Measurements from ENCODE around the gene COG2. TPM values are rescaled to one million over a fixed set of nuclear protein-coding genes. Genes with fewer than 3 reads are reported as not detected.

COG2 gene
- total RNA-seq, 2 donors from 2014 or later, result 20.6 to 22.7 TPM

DNA sequence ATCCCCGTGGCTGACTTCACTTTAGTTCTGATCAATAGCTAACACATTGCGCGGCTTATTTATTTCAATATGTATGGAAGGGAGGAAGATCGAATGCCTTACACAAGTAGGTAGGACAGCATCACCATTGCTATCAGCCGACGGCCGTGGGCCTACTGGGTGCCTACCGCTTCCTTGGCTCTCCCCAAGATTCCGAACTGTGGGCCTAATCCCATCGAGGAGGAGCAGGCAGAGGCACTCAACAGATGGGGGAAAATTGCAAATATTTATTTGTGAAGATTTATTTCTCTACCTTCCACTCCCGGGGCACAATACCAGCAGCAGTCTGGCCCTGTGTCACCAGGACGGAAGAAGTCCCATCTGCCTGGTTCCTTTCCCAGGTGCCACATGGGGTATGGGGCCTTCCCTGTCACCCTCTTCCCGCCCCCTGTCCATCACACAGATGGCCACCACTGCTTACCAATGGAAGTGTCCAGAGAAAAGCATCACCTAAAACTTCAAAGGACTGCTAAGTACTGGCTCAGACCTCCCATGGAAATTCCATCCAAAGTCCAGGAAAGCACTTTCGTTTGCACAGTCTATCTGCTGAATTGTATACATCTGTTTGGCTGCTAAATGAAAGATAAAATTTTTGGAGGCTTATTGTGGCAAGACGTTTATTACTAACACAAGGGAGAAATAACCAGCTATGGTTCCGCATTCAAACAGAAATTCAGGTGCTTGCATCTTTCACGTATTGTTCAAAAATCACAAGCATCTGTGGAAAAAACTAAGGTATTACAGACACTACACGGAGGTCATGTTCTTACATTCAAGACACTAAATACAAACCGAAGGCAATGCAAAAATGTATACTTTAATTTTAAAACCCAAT is 59.9 kb downstream of the COG2 start:
- DNase-seq, result no peak
- no peak for ATAC-seq
- Mint-ChIP-seq H3K27ac (no peak overlapping the region), H3K36me3 (ENCODE audit: low read depth) (peaks cover 2% of the 10 kb centered on the region), H3K4me3 (no peak overlapping the region), H3K27me3 (peaks cover 20% of the 10 kb centered on the region), H3K4me1 (peaks cover 9% of the 10 kb centered on the region)
- no peaks in the 10 kb centered on the region for H3K9me3 ChIP-seq (ENCODE audit: control insufficient read depth, low read length, poor library complexity, severe bottlenecking)

DNA sequence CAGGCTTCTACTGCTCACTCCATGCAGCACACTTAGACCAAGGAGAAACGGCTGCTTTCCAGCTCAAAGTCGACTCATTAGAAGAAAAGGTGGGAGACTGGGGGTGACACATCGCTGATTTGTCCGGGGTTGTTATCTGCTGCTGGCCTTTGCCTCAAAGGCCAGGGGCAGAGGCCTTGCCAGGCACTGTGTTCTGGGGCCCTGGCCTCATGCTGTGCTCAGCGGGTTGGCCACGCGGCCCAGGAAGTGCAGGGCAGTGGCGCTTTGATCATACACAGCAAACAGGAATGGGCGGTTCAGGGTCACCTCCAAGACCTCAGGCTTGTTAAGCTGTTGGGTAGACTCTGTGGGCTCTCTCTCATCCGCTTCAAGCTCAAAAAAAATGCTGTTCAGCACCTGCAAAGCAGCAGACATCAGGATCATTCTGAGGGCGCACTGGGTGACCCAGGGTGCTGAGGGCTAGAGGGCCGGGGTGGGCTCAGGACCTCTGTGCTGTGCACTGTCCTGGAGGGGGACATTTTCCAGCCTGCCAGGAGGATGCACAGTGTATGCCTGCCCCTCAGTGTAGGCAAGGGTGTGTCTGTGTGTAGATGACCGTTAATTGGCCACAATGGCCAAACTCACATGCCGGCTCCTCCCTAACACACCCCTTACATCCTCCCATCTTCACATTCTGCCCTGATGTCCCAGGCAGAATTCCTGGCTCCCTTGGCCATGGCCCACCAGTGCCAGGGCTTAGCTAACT is 60.8 kb downstream of the COG2 start:
- peaks cover 4% of the 10 kb centered on the region for H3K36me3 Mint-ChIP-seq (ENCODE audit: low read depth)
- no peak overlapping the region for H3K27ac Mint-ChIP-seq
- no peak for DNase-seq
- peaks cover 26% of the 10 kb centered on the region for H3K27me3 Mint-ChIP-seq
- no peak for ATAC-seq
- H3K4me1 Mint-ChIP-seq, result peaks cover 13% of the 10 kb centered on the region
- H3K4me3 Mint-ChIP-seq, result peak overlapping the region; percentile 52
- no peaks in the 10 kb centered on the region for H3K9me3 ChIP-seq (ENCODE audit: control insufficient read depth, low read length, poor library complexity, severe bottlenecking)

DNA sequence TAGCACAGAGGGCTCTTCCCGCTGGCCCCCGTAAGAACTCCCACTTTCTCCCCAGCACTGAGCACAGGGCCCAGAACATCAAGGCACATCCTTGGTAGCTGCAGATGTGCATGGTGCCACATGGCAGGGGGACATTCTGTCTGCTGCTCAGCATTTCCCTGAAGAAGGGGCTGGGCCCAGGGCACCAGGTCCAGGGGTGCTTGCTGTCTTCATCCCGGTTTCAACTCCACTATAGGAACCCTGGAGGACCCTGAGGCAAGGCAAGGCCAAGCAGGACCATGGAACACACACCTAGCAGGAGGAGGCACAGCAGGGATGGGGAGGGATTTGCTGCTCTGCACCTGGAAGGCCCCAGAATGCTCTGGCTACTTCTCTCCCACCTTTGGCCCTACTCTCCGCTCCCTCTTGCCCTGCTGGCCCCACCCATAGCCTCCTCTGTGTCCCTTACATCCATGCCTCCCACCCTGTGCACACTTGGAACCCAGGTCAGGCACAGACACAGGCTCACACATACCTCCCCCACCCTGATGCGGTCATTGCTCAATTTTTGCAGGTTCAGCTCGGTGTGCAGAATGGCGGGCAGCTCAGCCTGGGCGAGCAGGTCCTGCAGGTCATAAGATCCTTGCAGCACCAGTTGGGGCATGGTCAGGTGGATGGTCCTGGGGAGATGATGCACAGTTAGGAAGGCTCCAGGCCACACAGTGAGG is 61.6 kb downstream of the COG2 start:
- Mint-ChIP-seq H3K36me3 (ENCODE audit: low read depth) (peaks cover 5% of the 10 kb centered on the region), H3K27me3 (peaks cover 33% of the 10 kb centered on the region), H3K4me1 (peaks cover 13% of the 10 kb centered on the region), H3K27ac (no peak overlapping the region), H3K4me3 (peak overlapping the region; percentile 52)
- H3K9me3 ChIP-seq (ENCODE audit: control insufficient read depth, low read length, poor library complexity, severe bottlenecking), result no peaks in the 10 kb centered on the region
- ATAC-seq, result no peak
- DNase-seq, result no peak

DNA sequence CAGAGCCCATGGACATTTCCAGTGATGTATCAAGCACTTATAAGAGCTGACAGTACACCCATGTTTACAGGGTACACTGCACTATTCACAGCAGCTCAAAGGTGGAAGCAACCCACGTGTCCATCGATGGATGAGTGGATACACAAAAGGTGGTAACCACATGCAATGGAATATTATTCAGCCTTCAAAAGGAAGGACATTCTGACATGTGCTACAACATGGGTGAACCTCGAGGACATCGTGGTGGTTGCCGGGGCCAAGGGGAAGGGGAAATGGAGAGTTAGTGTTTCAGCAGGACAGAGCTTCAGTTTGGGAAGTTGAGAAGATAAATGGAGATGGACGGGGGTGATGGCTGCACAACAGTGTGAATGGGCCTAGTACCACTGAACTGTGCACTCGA is 62.5 kb downstream of the COG2 start:
- Mint-ChIP-seq H3K27ac (no peak overlapping the region), H3K4me3 (no peak overlapping the region), H3K27me3 (peaks cover 31% of the 10 kb centered on the region), H3K36me3 (ENCODE audit: low read depth) (peaks cover 7% of the 10 kb centered on the region), H3K4me1 (peaks cover 9% of the 10 kb centered on the region)
- ATAC-seq (no peak), DNase-seq (no peak)
- no peaks in the 10 kb centered on the region for H3K9me3 ChIP-seq (ENCODE audit: control insufficient read depth, low read length, poor library complexity, severe bottlenecking)

DNA sequence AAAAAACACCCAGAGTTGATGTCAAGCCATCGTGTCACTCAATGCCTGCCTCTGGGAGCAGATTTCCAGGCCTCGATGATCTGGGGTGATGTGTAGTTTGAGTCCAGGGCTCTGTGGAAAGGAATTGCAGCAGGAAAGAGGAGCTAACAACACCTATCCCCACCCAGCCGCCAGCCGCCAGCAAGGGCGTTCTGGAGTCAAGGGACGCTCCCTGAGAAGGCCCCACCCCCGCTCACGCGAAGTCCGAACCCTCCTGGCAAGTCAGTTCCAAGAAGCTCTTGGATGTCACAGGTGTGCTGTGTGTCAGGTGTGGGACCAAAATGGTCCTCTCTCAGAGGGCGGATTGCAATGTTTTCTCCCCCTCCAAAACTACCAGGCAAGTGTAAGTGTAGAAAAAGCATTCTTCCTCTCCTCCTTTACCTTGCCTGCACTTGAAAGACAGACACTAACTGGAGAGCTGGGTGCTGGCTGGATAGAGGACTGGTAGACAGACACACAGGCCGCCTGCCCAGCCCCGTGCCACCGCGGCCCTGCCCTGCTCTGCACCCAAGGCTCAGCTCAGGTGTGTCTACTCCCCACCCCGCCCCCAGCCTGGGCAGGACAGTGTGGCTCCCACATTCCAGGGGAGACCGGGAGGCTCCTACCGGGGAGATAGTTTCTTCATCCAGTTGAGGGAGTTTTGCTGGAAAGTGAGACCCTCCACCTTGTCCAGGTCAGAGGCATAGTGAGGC is 63.2 kb downstream of the COG2 start:
- Mint-ChIP-seq H3K36me3 (ENCODE audit: low read depth) (peaks cover 7% of the 10 kb centered on the region), H3K4me1 (peaks cover 6% of the 10 kb centered on the region), H3K27ac (no peak overlapping the region), H3K4me3 (no peak overlapping the region), H3K27me3 (peaks cover 29% of the 10 kb centered on the region)
- no peak for DNase-seq
- no peak for ATAC-seq
- H3K9me3 ChIP-seq (ENCODE audit: control insufficient read depth, low read length, poor library complexity, severe bottlenecking), result no peaks in the 10 kb centered on the region

DNA sequence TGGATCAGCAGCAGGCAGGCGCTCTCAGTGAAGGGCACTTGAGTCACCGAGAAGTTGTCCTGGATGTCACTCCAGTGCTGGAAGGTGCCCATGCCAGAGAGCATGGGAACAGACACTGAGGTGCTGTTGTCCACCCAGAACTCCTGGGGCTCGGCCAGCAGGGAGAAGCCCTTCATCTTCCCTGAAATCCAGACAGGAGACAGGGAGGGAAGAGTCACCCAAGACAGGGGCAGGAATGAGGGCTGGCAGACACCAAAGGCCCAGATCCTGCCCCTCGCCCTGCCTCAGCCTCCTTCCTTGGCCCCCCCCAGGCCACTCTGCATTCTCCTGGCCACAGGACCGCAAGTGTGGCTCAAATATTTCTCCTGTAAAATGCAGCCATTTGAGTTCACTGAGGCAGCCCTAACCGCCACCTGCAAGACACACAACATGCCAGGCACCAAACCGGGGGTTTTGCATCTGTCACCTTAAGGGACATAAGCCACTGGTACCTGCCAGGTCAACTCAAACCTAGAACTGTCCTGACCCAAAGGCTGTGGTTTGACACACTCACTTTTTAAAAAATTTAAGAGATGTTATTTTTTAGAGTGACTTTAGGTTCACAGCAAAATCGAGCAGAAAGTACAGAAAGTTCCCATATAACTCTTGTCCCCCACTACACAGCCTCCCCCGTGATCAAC is 63.9 kb downstream of the COG2 start:
- H3K9me3 ChIP-seq (ENCODE audit: control insufficient read depth, low read length, poor library complexity, severe bottlenecking), result no peaks in the 10 kb centered on the region
- peaks cover 34% of the 10 kb centered on the region for H3K27me3 Mint-ChIP-seq
- DNase-seq (no peak), ATAC-seq (no peak)
- H3K4me1 Mint-ChIP-seq, result peaks cover 6% of the 10 kb centered on the region
- no peak overlapping the region for H3K4me3 Mint-ChIP-seq
- H3K36me3 Mint-ChIP-seq (ENCODE audit: low read depth), result peaks cover 7% of the 10 kb centered on the region
- H3K27ac Mint-ChIP-seq, result no peak overlapping the region

DNA sequence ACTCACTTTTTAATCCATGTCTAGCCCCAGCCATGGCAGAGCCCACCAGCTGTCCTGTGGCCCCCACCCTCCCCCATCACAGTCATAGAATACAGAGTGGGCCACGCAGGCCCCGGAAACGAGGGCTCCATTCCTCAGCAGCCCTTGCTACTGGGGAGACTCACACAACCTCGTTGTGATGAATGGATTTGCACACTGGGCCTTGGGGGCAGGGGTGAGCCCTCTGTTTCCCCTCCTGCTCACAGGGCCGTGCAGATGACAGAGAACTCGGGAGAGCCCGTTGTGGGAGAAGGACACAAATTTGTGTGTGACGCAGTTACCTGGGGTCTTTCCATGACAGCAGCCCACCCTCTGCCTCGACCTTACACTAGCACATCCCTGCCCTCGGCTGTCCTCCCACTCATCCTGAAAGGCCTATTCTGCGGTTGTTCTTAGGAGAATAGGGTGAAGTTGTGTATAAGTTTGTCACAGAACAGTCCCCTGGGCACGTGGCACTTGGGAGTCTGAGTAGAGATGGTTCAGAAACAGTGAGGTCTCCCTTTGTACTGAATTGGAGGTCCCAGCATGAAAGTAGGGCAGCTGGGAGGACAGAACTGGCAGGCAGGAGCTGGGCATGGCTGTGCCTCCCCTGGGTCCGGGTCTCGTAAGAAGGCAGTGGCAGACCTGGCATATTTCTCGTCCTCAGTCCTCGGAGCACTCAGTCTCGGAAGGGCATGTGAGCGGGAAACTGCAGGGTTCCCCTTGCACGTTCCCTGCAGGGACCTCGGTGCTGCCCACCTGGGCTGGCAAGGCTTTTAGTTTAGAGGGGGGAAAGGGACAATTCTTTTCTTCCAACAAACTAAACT is 64.8 kb downstream of the COG2 start:
- H3K9me3 ChIP-seq (ENCODE audit: control insufficient read depth, low read length, poor library complexity, severe bottlenecking), result no peaks in the 10 kb centered on the region
- H3K4me1 Mint-ChIP-seq, result peaks cover 6% of the 10 kb centered on the region
- DNase-seq, result no peak
- H3K4me3 Mint-ChIP-seq, result no peak overlapping the region
- H3K27me3 Mint-ChIP-seq, result peaks cover 31% of the 10 kb centered on the region
- H3K36me3 Mint-ChIP-seq (ENCODE audit: low read depth), result peaks cover 7% of the 10 kb centered on the region
- no peak overlapping the region for H3K27ac Mint-ChIP-seq
- no peak for ATAC-seq

DNA sequence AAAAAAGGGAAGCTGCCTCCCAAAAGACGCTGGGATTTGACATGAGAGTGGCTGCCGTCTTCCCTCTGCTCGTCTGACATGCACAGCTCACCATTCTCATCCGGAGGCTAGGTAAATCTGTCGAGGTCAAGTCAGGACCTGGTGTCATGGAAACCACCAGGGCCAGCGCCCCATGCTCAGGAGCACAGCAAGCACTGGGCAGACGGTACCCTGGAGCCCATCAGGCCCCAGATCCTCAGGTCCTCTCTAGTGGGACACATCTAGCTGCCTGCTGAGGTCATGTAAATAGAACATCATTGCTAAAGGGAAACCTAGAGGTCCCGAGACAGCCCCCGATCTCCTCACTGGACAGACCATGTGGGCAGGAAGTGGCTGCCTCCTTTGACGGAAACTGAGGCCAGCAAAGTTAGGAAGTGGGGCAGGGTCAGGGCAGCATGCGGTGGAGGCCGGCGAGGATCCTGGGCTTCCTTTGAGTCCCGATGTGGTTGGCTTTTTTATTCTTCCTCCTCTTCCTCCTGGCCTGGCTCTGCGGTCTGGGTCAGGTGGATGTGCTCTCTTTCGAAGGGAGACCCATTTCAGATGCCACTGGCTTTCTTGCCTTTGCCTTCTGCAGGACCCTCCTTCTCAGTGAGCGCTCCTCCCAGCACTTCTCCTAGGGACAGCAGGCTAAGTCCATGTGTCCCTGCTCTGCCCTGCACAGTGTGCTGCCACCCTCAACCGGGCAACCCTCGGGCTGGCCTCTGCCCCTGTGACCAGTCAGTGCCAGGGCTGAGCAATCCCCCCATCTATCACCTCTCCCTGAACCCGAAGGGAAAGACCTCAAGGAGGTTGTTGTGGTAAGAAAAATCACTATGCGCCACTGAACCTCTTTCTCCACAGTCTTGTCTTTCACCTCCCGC is 65.7 kb downstream of the COG2 start:
- DNase-seq, result no peak
- H3K9me3 ChIP-seq (ENCODE audit: control insufficient read depth, low read length, poor library complexity, severe bottlenecking), result no peaks in the 10 kb centered on the region
- Mint-ChIP-seq H3K27ac (no peak overlapping the region), H3K36me3 (ENCODE audit: low read depth) (peaks cover 7% of the 10 kb centered on the region), H3K27me3 (peaks cover 39% of the 10 kb centered on the region), H3K4me1 (peaks cover 6% of the 10 kb centered on the region), H3K4me3 (no peak overlapping the region)
- no peak for ATAC-seq

DNA sequence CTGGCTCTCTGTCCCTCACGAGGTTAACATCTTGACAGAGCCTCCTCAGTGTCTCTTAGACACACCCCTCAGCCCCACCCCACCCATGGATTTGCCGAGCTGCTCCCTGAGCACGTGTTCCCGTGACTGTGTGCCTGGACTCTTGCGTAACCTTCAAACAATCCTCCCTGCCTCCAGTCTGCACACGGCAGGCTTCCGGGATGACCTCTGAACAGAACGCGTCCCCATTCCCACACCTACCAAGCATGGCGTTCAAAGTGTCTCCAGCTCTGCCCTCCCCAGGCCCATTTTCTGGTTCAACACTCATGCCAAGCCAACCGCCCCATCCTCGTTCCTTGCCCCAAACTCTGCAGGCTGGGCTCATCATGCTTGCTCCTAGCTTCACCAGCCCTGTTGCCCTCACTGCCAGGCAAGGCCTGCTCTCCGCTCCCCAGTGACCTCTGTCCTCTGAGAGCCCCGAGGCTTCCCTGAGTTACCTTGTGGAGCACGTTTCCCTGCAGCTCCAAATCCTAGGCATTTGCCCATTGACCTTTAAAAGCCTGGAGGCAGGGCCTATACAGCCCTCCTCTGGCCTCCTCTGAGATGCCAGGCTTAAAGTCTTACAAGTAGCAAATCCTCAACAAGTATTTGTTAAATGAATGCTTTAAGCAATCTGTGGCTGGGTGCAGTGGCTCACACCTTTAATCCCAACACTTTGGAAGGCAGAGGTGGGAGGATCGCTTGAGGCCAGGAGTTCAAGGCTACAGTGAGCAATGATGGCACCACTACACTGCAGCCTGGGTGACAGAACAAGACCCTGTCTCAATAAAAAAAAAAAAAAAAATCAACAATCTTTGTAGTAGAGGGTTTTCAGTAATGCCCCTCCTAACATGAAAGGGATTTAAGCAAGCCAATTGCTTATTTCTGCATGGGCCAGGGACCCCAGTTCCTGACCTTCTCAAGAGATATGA is 66.6 kb downstream of the COG2 start:
- Mint-ChIP-seq H3K4me1 (peaks cover 3% of the 10 kb centered on the region), H3K27me3 (peaks cover 49% of the 10 kb centered on the region), H3K36me3 (ENCODE audit: low read depth) (peaks cover 7% of the 10 kb centered on the region), H3K27ac (no peak overlapping the region), H3K4me3 (no peak overlapping the region)
- ATAC-seq, result no peak
- DNase-seq, result no peak
- no peaks in the 10 kb centered on the region for H3K9me3 ChIP-seq (ENCODE audit: control insufficient read depth, low read length, poor library complexity, severe bottlenecking)

Measured in T-helper 17 cell (primary cell).